H1 (cell line): ENCODE measurements around the gene SAP30. TPM values are rescaled to one million over a fixed set of nuclear protein-coding genes. Genes with fewer than 3 reads are reported as not detected.
A peak's percentile ranks its signal among the peaks of the same experiment; 100 is the strongest.

Source experiments
- ASH2L ChIP-seq: fragments of 200-600, 300-600 bp; sonication (generic); IDR thresholded peaks from one replicate; pipeline ENCODE4 v1.7.1; 2017; ENCODE audit warnings: low read length
- BCL11A ChIP-seq, 2 experiments: IDR thresholded peaks; one replicate each; pipeline ENCODE4 v1.6.1; 2011; ENCODE audit warnings: low read depth in 2 of 2, low read length in 2 of 2, mild to moderate bottlenecking in 2 of 2
- BRCA1 ChIP-seq: IDR thresholded peaks from 2 replicates; pipeline ENCODE4 v1.6.1; 2012; ENCODE audit warnings: low read depth, low read length, improper control_type of control experiment
- HDAC6 ChIP-seq: IDR thresholded peaks from one replicate; pipeline ENCODE4 v1.7.1; 2012; ENCODE audit warnings: low read depth, mild to moderate bottlenecking, inconsistent platforms, low read length, moderate library complexity
- KDM4A ChIP-seq: IDR thresholded peaks from one replicate; pipeline ENCODE4 v1.7.1; 2012; ENCODE audit warnings: low read depth, mild to moderate bottlenecking, moderate library complexity, low read length, inconsistent platforms; ENCODE audit not compliant: severe bottlenecking
- SIRT6 ChIP-seq: IDR thresholded peaks from one replicate; pipeline ENCODE4 v1.7.1; 2012; ENCODE audit warnings: low read length, inconsistent platforms
- ZNF274 ChIP-seq: IDR thresholded peaks from 2 replicates; pipeline ENCODE4 v1.7.0; 2012; ENCODE audit warnings: low read length, borderline replicate concordance; ENCODE audit errors: extremely low read depth
- polyA plus RNA-seq, 7 experiments: library from polyadenylated mRNA; depleted of rRNA in 3 of 7; stranded (reverse) in 5 of 7; unstranded in 2 of 7; fragments of >200 nt in 5 of 7; fragments of 200-250 nt in 2 of 7; gene quantifications; 1 replicate in 5 of 7; 2 replicates in 1 of 7; 4 replicates in 1 of 7; pipeline versions ENCODE4 v1.2.1 to v1.2.3, GENCODE V29; 2011 to 2013; ENCODE audit warnings: missing spikeins in 2 of 7, mixed read lengths in 2 of 7
- total RNA-seq: library from RNA; stranded (reverse); fragmentation: NEBNext Ultra II Directional; extraction: Animal tissue kit (Norgen Biotek cat#: 25700); gene quantifications from 2 replicates; pipeline ENCODE4 v1.2.1, GENCODE V29; 2021

SAP30 gene
- total and polyA plus RNA-seq, 2 of the 8 experiments (the other 6 are each of a cell fraction or from before 2014, with no cell fraction given), result 7.7 to 21.1 TPM

DNA sequence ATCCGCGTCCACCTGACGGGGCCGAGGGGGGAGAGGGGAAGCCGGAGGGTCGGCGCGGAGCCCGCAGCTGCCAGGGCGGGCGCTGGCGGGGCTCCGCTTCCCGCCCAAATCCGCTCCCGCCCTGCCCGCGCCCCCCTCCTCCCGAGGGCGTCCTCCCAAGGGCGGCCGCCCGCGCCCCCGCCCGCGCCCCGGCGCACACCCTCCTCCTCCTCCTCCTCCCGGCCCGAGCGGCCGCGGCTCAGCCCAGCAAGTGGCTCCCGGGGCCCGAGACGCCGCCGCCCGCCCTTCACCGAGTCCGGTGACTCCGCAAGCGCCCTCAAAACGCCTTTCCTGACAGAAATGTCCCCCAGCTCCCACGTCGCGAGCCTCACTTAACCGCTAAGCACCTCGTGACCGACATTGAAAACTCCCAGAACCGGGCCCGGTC lies 37.1 kb upstream of the SAP30 start (continued):
- TF ChIP-seq BRCA1, result no peak
- TF ChIP-seq HDAC6, result no peak
- TF ChIP-seq KDM4A, result no peak
- no peak for TF ChIP-seq SIRT6
- TF ChIP-seq ZNF274, result no peak
- TF ChIP-seq ASH2L, result peak; percentile 51
- TF ChIP-seq BCL11A (IDR thresholded peaks at IDR 0.05; ENCODE audit: low read depth in 2 of 2, low read length in 2 of 2), result no peak
